Measurements from ENCODE around the gene COMTD1.

DNA sequence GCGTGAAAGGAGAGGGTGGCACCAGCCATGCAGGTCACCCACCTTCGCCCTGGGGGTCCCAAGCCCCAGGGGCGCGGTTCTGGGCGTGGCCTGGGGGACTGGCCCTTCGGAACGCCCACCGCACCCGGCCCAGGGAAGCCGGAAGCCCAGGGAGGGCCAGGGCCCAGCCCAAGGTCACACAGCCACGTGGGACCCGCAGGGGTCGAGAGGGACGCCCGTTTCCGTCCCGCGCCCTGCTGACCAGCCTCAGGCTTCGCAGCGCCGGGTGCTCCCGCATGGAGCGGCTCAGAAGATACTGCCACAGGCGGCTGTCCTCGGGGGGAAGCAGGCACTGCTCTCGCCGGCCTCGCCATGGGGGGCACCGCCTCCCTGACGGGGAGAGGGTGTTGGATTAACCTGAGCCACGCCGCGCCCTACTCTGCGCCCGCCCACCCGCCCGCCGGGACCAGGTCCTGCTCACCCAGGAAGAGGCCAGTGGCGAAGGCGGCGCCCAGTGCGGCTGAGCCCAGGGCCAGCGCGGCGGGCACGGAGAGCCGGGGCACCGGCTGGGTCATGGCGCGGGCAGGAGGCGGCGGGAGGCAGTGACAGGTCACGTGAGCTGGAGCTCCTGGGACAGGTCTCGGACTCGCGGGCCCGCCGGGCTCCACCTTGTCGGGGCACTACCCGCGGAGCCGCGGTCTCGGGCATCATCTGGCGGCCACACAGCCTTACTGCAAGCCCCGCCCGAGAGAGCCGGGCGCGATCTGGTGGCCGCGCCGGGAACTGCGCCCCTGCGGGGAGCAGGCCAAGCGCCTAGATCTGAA is at the start of gene COMTD1:
- no peak for TF ChIP-seq EZH2phosphoT487 (IDR thresholded peaks at IDR 0.05; ENCODE audit: borderline replicate concordance, low read depth)
- TF ChIP-seq, protein P1, sequence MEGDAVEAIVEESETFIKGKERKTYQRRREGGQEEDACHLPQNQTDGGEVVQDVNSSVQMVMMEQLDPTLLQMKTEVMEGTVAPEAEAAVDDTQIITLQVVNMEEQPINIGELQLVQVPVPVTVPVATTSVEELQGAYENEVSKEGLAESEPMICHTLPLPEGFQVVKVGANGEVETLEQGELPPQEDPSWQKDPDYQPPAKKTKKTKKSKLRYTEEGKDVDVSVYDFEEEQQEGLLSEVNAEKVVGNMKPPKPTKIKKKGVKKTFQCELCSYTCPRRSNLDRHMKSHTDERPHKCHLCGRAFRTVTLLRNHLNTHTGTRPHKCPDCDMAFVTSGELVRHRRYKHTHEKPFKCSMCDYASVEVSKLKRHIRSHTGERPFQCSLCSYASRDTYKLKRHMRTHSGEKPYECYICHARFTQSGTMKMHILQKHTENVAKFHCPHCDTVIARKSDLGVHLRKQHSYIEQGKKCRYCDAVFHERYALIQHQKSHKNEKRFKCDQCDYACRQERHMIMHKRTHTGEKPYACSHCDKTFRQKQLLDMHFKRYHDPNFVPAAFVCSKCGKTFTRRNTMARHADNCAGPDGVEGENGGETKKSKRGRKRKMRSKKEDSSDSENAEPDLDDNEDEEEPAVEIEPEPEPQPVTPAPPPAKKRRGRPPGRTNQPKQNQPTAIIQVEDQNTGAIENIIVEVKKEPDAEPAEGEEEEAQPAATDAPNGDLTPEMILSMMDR (IDR thresholded peaks at IDR 0.05): peak; percentile 98

Measured in SK-N-SH (cell line).